SK-N-MC (cell line): ENCODE measurements around the gene FRMD4A.

Experiments
- FOXP2 ChIP-seq: optimal IDR thresholded peaks from 2 replicates; pipeline ENCODE3; 2011; ENCODE audit warnings: mild to moderate bottlenecking, moderate library complexity; ENCODE audit not compliant: insufficient read depth; ENCODE audit errors: extremely low read length, control extremely low read depth
- POLR2AphosphoS5 ChIP-seq: IDR thresholded peaks from 2 replicates; pipeline ENCODE4 v1.6.1; 2012; ENCODE audit warnings: mild to moderate bottlenecking, low read depth, low read length, borderline replicate concordance

- no peak for TF ChIP-seq FOXP2
- TF ChIP-seq POLR2AphosphoS5, result no peak
Measured at GRCh38 chr10:14172336-14172950, 158.3 kb downstream of the FRMD4A start.
